ENCODE results near the gene SEMA3G.

The SEMA3G gene

DNA sequence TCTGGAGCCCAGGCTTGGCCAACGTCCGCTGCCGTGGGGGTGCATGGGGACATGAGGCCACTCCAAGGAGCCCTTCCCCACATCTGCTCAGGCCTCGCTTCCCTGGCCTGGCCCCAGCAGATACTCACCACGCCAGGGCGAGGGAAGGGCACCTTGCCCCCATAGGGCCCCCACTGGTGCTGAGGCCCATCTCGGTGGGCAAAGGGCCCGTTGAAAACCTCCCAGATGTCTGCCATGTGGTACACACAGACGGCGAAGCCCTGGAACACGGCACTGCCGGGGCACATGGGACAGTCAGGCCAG lies 4.7 kb downstream of the SEMA3G start:
- no peak overlapping the region for H3K4me3 ChIP-seq (ENCODE audit: low read depth, low read length)
- TF ChIP-seq, protein P1, sequence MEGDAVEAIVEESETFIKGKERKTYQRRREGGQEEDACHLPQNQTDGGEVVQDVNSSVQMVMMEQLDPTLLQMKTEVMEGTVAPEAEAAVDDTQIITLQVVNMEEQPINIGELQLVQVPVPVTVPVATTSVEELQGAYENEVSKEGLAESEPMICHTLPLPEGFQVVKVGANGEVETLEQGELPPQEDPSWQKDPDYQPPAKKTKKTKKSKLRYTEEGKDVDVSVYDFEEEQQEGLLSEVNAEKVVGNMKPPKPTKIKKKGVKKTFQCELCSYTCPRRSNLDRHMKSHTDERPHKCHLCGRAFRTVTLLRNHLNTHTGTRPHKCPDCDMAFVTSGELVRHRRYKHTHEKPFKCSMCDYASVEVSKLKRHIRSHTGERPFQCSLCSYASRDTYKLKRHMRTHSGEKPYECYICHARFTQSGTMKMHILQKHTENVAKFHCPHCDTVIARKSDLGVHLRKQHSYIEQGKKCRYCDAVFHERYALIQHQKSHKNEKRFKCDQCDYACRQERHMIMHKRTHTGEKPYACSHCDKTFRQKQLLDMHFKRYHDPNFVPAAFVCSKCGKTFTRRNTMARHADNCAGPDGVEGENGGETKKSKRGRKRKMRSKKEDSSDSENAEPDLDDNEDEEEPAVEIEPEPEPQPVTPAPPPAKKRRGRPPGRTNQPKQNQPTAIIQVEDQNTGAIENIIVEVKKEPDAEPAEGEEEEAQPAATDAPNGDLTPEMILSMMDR (IDR thresholded peaks at IDR 0.05; ENCODE audit: borderline replicate concordance, insufficient read depth, low read depth, low read length): no peak

DNA sequence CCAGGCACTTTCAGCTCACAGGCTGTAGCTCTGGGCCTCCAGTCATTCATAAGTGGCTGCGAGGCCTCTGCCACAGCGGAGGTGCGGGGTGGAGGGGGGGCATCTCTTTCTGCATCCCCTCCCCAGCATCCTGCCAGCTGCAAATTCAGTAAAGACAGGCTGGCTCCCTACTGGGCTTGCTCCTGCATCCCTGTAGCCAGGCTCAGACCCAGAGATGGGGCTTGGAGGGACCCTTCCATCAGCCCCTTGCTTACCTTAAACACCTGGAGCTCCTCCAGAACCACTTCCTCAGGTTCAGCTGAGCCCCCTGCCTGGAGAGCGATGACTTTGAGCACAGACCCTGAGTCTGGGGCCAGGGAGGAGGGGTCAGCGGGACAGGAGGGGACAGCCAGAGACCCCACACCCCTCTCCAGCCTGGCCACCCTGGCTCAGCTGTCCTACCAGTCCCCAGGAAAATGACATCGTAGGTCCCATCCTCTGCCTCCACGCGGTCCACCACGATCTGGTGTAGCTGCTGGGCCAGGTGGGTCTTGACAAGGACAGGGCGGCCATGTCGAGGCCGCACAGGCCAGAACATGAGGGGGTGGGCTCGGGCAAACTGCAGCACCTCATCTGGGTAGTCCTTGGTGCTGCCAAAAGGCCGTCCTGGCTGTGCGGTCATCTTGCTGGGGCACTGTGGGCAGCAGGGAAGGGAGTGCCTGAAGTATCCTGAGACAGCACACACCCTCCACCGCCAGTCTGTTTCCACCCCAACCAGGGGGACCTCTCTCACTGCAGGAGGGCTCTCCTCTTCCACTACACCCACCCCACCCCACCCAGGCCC lies 5.3 kb downstream of the SEMA3G start:
- TF ChIP-seq, protein P1 (IDR thresholded peaks at IDR 0.05; ENCODE audit: borderline replicate concordance, insufficient read depth, low read depth, low read length): no peak
- H3K4me3 ChIP-seq (ENCODE audit: low read depth, low read length): no peak overlapping the region

DNA sequence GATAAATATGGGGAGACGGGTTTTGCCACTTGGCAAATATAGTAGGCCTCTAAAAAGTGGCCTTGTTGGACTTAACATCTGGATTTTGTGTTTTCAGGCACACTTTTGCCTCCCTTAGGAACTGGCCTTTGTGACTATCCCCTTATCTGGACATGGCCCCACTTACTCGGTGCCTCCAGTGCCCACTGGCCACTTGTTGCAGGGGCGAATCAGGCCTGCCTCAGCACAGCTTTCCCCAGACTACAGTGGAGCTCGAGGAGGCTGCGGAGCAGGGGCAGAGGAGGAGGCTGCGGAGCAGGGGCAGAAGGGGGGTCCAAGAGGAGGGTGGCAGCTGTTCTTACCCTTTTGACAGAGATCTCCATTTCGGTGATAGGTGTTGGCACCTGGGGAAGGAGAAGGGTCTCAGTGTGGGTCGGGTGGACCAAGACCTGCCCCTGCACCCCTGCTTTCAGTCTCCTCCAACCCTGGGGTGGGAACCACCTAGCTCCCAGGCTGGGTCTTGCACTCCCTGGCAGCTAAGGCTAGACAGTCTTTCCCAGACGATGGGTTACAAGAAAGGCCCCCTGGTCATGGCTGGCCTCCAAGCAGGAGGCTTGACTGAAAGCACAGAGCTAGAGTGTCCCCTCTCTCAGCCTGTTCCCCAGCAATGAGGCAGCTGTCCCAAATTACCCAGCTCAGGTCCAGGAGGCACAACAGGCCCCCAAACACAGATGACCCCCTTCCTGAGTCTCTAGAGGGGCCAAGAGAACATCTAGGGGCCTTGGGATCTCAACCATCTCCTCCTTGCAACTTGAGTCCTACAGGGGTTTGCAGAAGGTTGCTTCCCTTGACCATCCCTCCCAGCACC lies 6.1 kb downstream of the SEMA3G start:
- TF ChIP-seq, protein P1 (IDR thresholded peaks at IDR 0.05; ENCODE audit: borderline replicate concordance, insufficient read depth, low read depth, low read length): no peak
- no peak overlapping the region for H3K4me3 ChIP-seq (ENCODE audit: low read depth, low read length)

DNA sequence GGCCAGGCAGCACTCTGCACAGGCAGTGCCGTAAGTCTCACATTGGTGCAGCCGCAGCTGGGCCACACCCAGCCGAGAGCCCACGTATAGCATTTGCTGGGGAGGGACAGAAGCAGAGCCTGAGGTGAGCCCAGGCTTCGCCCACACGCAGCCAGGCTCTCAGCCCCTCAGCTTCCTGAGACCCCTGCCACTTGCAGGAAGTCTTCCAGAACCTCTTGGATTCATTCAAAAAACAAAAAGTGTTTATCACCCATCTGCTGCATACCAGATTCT lies 6.9 kb downstream of the SEMA3G start:
- H3K4me3 ChIP-seq (ENCODE audit: low read depth, low read length): no peak overlapping the region
- TF ChIP-seq, protein P1 (IDR thresholded peaks at IDR 0.05; ENCODE audit: borderline replicate concordance, insufficient read depth, low read depth, low read length): no peak

DNA sequence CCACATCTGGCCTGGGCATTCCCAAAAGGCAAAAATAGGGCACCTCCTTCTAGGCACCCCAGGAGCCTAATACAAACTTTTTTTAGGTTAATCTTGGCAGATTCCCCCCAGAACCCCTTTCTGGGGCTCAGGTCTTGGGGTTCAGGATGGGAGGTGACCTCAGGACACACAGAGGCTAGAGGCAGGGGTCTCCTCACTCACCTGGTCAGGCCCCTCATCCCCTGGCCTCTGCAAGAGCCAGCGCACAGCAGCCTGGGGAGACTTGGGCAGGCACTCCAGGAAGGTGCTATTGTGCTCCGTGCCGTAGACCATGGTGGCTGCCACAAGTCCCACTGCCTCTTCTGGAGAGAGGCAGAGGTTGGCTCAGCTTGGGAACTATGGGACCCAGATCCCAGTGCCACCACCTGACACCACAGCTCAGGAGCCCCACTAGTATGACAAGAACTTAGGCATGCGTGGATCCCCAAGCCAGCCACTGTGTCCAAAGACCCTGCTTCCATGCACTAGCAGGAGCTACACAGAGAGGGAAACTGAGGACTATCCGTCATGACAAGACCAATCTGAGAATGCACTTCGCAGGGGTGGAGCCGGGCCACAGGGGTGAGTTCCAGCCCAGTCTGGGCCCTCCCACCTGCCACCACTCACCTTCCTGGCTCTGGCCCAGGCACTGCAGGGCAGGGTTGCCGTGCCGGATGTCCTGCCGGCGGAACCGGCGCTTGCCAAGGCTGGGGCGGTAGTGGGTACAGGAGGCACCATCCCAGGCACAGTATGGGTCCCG lies 7.4 kb downstream of the SEMA3G start:
- H3K4me3 ChIP-seq (ENCODE audit: low read depth, low read length): no peak overlapping the region
- TF ChIP-seq, protein P1 (IDR thresholded peaks at IDR 0.05; ENCODE audit: borderline replicate concordance, insufficient read depth, low read depth, low read length): no peak

DNA sequence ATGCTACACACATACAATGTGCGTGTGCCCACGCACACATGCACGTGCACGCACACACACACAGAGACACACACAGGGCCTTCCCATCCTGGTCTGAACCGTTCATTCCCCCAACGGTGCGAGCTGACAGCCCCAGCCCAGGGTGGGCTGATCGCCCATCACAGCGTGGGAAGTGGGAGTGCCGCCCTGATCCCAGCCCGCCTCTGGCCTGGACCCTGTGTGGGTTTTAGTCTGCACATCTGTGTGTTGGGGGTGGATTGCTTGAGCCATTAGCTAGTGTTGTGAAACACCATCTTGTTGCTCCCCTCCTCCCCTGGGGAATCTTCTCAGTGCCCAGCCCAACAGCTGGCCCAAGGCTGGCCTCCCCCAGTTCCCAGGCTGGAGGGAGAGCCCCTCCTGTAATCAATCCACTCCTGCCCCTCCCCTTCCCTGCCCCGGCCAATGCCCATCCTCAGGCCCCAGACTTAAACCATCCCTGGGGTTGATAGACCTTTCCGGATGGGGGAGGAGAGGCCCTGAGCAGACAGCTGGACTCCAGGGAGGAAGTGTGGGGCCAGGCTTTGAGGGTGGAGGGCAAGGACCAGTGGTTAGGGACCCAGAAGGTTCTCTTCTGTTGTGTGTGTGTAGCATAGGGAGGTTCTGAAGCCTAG lies 8.3 kb downstream of the SEMA3G start:
- TF ChIP-seq, protein P1 (IDR thresholded peaks at IDR 0.05; ENCODE audit: borderline replicate concordance, insufficient read depth, low read depth, low read length): no peak
- H3K4me3 ChIP-seq (ENCODE audit: low read depth, low read length): no peak overlapping the region

Data from GM12875 (cell line).